ENCODE measurements around the gene RHBDL2.

Gene RHBDL2

GRCh38 chr1:38898653-38899230 is 42.9 kb downstream of the RHBDL2 start:
- no peak overlapping the region for H2BK120ac ChIP-seq (ENCODE audit: low read depth, low read length)
- no peak overlapping the region for H3K9ac ChIP-seq (ENCODE audit: low read length)
- DNase-seq: no peak
- H3K79me1 ChIP-seq (replicated peaks; ENCODE audit: low read length, poor library complexity, severe bottlenecking): no peaks in the 10 kb centered on the region
- H2BK12ac ChIP-seq (ENCODE audit: low read length in 2 of 2): no peak overlapping the region
- H2AK5ac ChIP-seq (ENCODE audit: low read length, severe bottlenecking): no peak overlapping the region
- no peak overlapping the region for H3K4me2 ChIP-seq (ENCODE audit: low read length, poor library complexity, severe bottlenecking)
- no peak overlapping the region for H3K4me3 ChIP-seq (ENCODE audit: insufficient read depth in 1 of 2, low read depth in 1 of 2, low read length in 2 of 2)
- H3K4ac ChIP-seq (ENCODE audit: low read depth in 1 of 2, low read length in 2 of 2): no peak overlapping the region
- no peak overlapping the region for H3K23ac ChIP-seq (ENCODE audit: low read length in 2 of 2)
- H2AFZ ChIP-seq (ENCODE audit: low read depth, low read length): no peak overlapping the region
- no peak overlapping the region for H3K18ac ChIP-seq (ENCODE audit: low read depth in 1 of 2, low read length in 2 of 2)
- no peak overlapping the region for H2BK5ac ChIP-seq (ENCODE audit: low read depth, low read length, poor library complexity, severe bottlenecking)
- H3K9me3 ChIP-seq (ENCODE audit: control insufficient read depth, low read length): no peaks in the 10 kb centered on the region
- H2BK15ac ChIP-seq (ENCODE audit: low read depth, poor library complexity, severe bottlenecking): no peak overlapping the region
- H3K27ac ChIP-seq (ENCODE audit: low read length, poor library complexity, severe bottlenecking): no peak overlapping the region
- no peak overlapping the region for H3K14ac ChIP-seq (ENCODE audit: low read length in 2 of 2)
- H3K4me1 ChIP-seq (ENCODE audit: control insufficient read depth, insufficient read depth, low read depth, low read length): no peaks in the 10 kb centered on the region
- no peaks in the 10 kb centered on the region for H3K27me3 ChIP-seq (ENCODE audit: control insufficient read depth in 1 of 2, insufficient read depth in 1 of 2, low read length in 2 of 2)
- no peaks in the 10 kb centered on the region for H3K36me3 ChIP-seq (ENCODE audit: control insufficient read depth in 1 of 2, insufficient read depth in 2 of 2, low read depth in 1 of 2, low read length in 2 of 2)
- no peak overlapping the region for H4K91ac ChIP-seq (ENCODE audit: low read length)
- no peak overlapping the region for H4K8ac ChIP-seq (ENCODE audit: low read length)

GRCh38 chr1:38896169-38896568 is 45.5 kb downstream of the RHBDL2 start:
- no peaks in the 10 kb centered on the region for H3K9me3 ChIP-seq (ENCODE audit: control insufficient read depth, low read length)
- no peak overlapping the region for H2BK12ac ChIP-seq (ENCODE audit: low read length in 2 of 2)
- no peak for DNase-seq
- H3K23ac ChIP-seq (ENCODE audit: low read length in 2 of 2): no peak overlapping the region
- no peak overlapping the region for H2BK15ac ChIP-seq (ENCODE audit: low read depth, poor library complexity, severe bottlenecking)
- no peak overlapping the region for H3K9ac ChIP-seq (ENCODE audit: low read length)
- H2AK5ac ChIP-seq (ENCODE audit: low read length, severe bottlenecking): no peak overlapping the region
- H3K27me3 ChIP-seq (ENCODE audit: control insufficient read depth in 1 of 2, insufficient read depth in 1 of 2, low read length in 2 of 2): no peaks in the 10 kb centered on the region
- no peak overlapping the region for H3K4me2 ChIP-seq (ENCODE audit: low read length, poor library complexity, severe bottlenecking)
- H3K4me1 ChIP-seq (ENCODE audit: control insufficient read depth, insufficient read depth, low read depth, low read length): no peaks in the 10 kb centered on the region
- no peak overlapping the region for H2BK5ac ChIP-seq (ENCODE audit: low read depth, low read length, poor library complexity, severe bottlenecking)
- H3K18ac ChIP-seq (ENCODE audit: low read depth in 1 of 2, low read length in 2 of 2): no peak overlapping the region
- no peak overlapping the region for H2AFZ ChIP-seq (ENCODE audit: low read depth, low read length)
- H3K79me1 ChIP-seq (replicated peaks; ENCODE audit: low read length, poor library complexity, severe bottlenecking): no peaks in the 10 kb centered on the region
- H3K27ac ChIP-seq (ENCODE audit: low read length, poor library complexity, severe bottlenecking): no peak overlapping the region
- no peak overlapping the region for H3K4me3 ChIP-seq (ENCODE audit: insufficient read depth in 1 of 2, low read depth in 1 of 2, low read length in 2 of 2)
- no peak overlapping the region for H3K14ac ChIP-seq (ENCODE audit: low read length in 2 of 2)
- H4K8ac ChIP-seq (ENCODE audit: low read length): no peak overlapping the region
- H2BK120ac ChIP-seq (ENCODE audit: low read depth, low read length): no peak overlapping the region
- H3K4ac ChIP-seq (ENCODE audit: low read depth in 1 of 2, low read length in 2 of 2): no peak overlapping the region
- H4K91ac ChIP-seq (ENCODE audit: low read length): no peak overlapping the region
- 100% methylated on average over 2 of the region's 2 CpGs for WGBS
- H3K36me3 ChIP-seq (ENCODE audit: control insufficient read depth in 1 of 2, insufficient read depth in 2 of 2, low read depth in 1 of 2, low read length in 2 of 2): peaks cover 0 to 7% of the 10 kb centered on the region in 2 experiments

- no peak overlapping the region for H2AK5ac ChIP-seq (ENCODE audit: low read length, severe bottlenecking)
- H3K79me1 ChIP-seq (replicated peaks; ENCODE audit: low read length, poor library complexity, severe bottlenecking): no peaks in the 10 kb centered on the region
- no peak overlapping the region for H2BK12ac ChIP-seq (ENCODE audit: low read length in 2 of 2)
- no peak overlapping the region for H3K4me2 ChIP-seq (ENCODE audit: low read length, poor library complexity, severe bottlenecking)
- H3K27ac ChIP-seq (ENCODE audit: low read length, poor library complexity, severe bottlenecking): no peak overlapping the region
- no peaks in the 10 kb centered on the region for H3K4me1 ChIP-seq (ENCODE audit: control insufficient read depth, insufficient read depth, low read depth, low read length)
- H4K91ac ChIP-seq (ENCODE audit: low read length): no peak overlapping the region
- H3K27me3 ChIP-seq (ENCODE audit: control insufficient read depth in 1 of 2, insufficient read depth in 1 of 2, low read length in 2 of 2): no peaks in the 10 kb centered on the region
- peaks cover 0 to 16% of the 10 kb centered on the region in 2 experiments for H3K36me3 ChIP-seq (ENCODE audit: control insufficient read depth in 1 of 2, insufficient read depth in 2 of 2, low read depth in 1 of 2, low read length in 2 of 2)
- no peak overlapping the region for H2BK5ac ChIP-seq (ENCODE audit: low read depth, low read length, poor library complexity, severe bottlenecking)
- no peak overlapping the region for H2BK15ac ChIP-seq (ENCODE audit: low read depth, poor library complexity, severe bottlenecking)
- H3K18ac ChIP-seq (ENCODE audit: low read depth in 1 of 2, low read length in 2 of 2): no peak overlapping the region
- no peak overlapping the region for H4K8ac ChIP-seq (ENCODE audit: low read length)
- H2BK120ac ChIP-seq (ENCODE audit: low read depth, low read length): no peak overlapping the region
- H3K9me3 ChIP-seq (ENCODE audit: control insufficient read depth, low read length): no peaks in the 10 kb centered on the region
- WGBS: no CpG with 5 or more reads among the region's 1 CpG
- H3K4ac ChIP-seq (ENCODE audit: low read depth in 1 of 2, low read length in 2 of 2): no peak overlapping the region
- no peak overlapping the region for H2AFZ ChIP-seq (ENCODE audit: low read depth, low read length)
- no peak overlapping the region for H3K9ac ChIP-seq (ENCODE audit: low read length)
- DNase-seq: no peak
- H3K23ac ChIP-seq (ENCODE audit: low read length in 2 of 2): no peak overlapping the region
- no peak overlapping the region for H3K4me3 ChIP-seq (ENCODE audit: insufficient read depth in 1 of 2, low read depth in 1 of 2, low read length in 2 of 2)
- H3K14ac ChIP-seq (ENCODE audit: low read length in 2 of 2): no peak overlapping the region
Observed at GRCh38 chr1:38892976-38893375, 48.7 kb downstream of the RHBDL2 start.

- WGBS: 85% methylated on average over 1 of the region's 1 CpG
- Histone ChIP-seq H3K27ac (ENCODE audit: low read length, poor library complexity, severe bottlenecking) (no peak overlapping the region), H3K27me3 (ENCODE audit: control insufficient read depth in 1 of 2, insufficient read depth in 1 of 2, low read length in 2 of 2) (no peaks in the 10 kb centered on the region), H3K4me1 (ENCODE audit: control insufficient read depth, insufficient read depth, low read depth, low read length) (no peaks in the 10 kb centered on the region), H3K9me3 (ENCODE audit: control insufficient read depth, low read length) (no peaks in the 10 kb centered on the region), H2AFZ (ENCODE audit: low read depth, low read length) (no peak overlapping the region), H3K9ac (ENCODE audit: low read length) (no peak overlapping the region), H3K23ac (ENCODE audit: low read length in 2 of 2) (no peak overlapping the region), H2BK12ac (ENCODE audit: low read length in 2 of 2) (no peak overlapping the region), H3K18ac (ENCODE audit: low read depth in 1 of 2, low read length in 2 of 2) (no peak overlapping the region), H2BK5ac (ENCODE audit: low read depth, low read length, poor library complexity, severe bottlenecking) (no peak overlapping the region), H3K4me2 (ENCODE audit: low read length, poor library complexity, severe bottlenecking) (no peak overlapping the region), H3K4me3 (ENCODE audit: insufficient read depth in 1 of 2, low read depth in 1 of 2, low read length in 2 of 2) (no peak overlapping the region), H2BK120ac (ENCODE audit: low read depth, low read length) (no peak overlapping the region), H3K4ac (ENCODE audit: low read depth in 1 of 2, low read length in 2 of 2) (no peak overlapping the region), H3K36me3 (ENCODE audit: control insufficient read depth in 1 of 2, insufficient read depth in 2 of 2, low read depth in 1 of 2, low read length in 2 of 2) (peaks cover 0 to 19% of the 10 kb centered on the region in 2 experiments), H4K8ac (ENCODE audit: low read length) (no peak overlapping the region), H3K14ac (ENCODE audit: low read length in 2 of 2) (no peak overlapping the region), H3K79me1 (replicated peaks; ENCODE audit: low read length, poor library complexity, severe bottlenecking) (no peaks in the 10 kb centered on the region), H2AK5ac (ENCODE audit: low read length, severe bottlenecking) (no peak overlapping the region), H2BK15ac (ENCODE audit: low read depth, poor library complexity, severe bottlenecking) (no peak overlapping the region), H4K91ac (ENCODE audit: low read length) (no peak overlapping the region)
- DNase-seq: no peak
Observed at GRCh38 chr1:38891753-38892152, 49.9 kb downstream of the RHBDL2 start.

All from mesenchymal stem cell (in vitro differentiated cells and primary cell).